Sciatic nerve (tissue), 2 donors: ENCODE data around the gene CHD9. TPM values are rescaled to one million over a fixed set of nuclear protein-coding genes. Genes with fewer than 3 reads are reported as not detected.
"Not testable (repeated sequence)": the region's sequence is repeated elsewhere in the genome, so short reads cannot be mapped to it uniquely, and the experiment has no call there.

Source experiments
- ATAC-seq: fragments of 200-7000 bp; cut with Tn5 transposase; one replicate; pipeline ENCODE4 v1.9.1; 2020; ENCODE audit warnings: mild to moderate bottlenecking, moderate library complexity
- DNase-seq: peaks from one replicate; pipeline ENCODE4 v3.0.0-alpha.2; 2020; ENCODE audit warnings: low spot score
- intact Hi-C: fragments of 100-400 bp; cut with DNase I; formaldehyde crosslinking; loops from one replicate; pipeline ENCODE4 v1.14.2; 2022
- total RNA-seq: library from RNA; stranded (reverse); fragmentation: NEBNext Ultra II Directional; extraction: Animal tissue kit (Norgen Biotek cat#: 25700); gene quantifications from one replicate; pipeline ENCODE4 v1.2.1, GENCODE V29; 2021
- donor health status: DM: no; HTN: no; CAD: no.
- donor health status: DM: no; HTN: no; CAD: no.

Gene CHD9
- total RNA-seq, 1 donor from 2014 or later, result 137 TPM

- intact Hi-C loops, result loop anchor here (5.0 kb wide), 1 partner anchor 150 kb away; no protein-coding TSS in a partner anchor
- ATAC-seq (no peak), DNase-seq (no peak)
These were observed 227.5 kb downstream of the CHD9 start for GRCh38 chr16:53282328-53282727.

- DNase-seq (no peak), ATAC-seq (no peak)
- intact Hi-C loops, result loop anchor here (5.0 kb wide), 1 partner anchor 151 kb away; no protein-coding TSS in a partner anchor
These were observed 228.5 kb downstream of the CHD9 start for GRCh38 chr16:53282975-53283946.

- ATAC-seq (no peak), DNase-seq (no peak)
- intact Hi-C loops, result no loop called here
These were observed 230.4 kb downstream of the CHD9 start for GRCh38 chr16:53285236-53285635.

GRCh38 chr16:53290520-53290919 is 235.7 kb downstream of the CHD9 start:
- DNase-seq (no peak), ATAC-seq (no peak)
- intact Hi-C loops, result no loop called here

GRCh38 chr16:53291757-53292392 is 237.1 kb downstream of the CHD9 start:
- intact Hi-C loops, result no loop called here

GRCh38 chr16:53297477-53297876 is 242.7 kb downstream of the CHD9 start:
- intact Hi-C loops, result no loop called here
- DNase-seq (no peak), ATAC-seq (no peak)

More at GRCh38 chr16:53291757-53292392, 237.1 kb downstream of the CHD9 start:
- DNase-seq (no peak), ATAC-seq (no peak)

GRCh38 chr16:53304334-53304733 is 249.5 kb downstream of the CHD9 start:
- no peak for ATAC-seq
- intact Hi-C loops, result no loop called here
- no peak for DNase-seq

- ATAC-seq (no peak), DNase-seq (no peak)
- intact Hi-C loops, result no loop called here
These were observed 251.0 kb downstream of the CHD9 start for GRCh38 chr16:53305743-53306142.

- no peak for ATAC-seq
- no peak for DNase-seq
- intact Hi-C loops, result no loop called here
These were observed 254.7 kb downstream of the CHD9 start for GRCh38 chr16:53309457-53309856.

GRCh38 chr16:53320992-53321391 is 266.2 kb downstream of the CHD9 start:
- no peak for ATAC-seq
- intact Hi-C loops, result no loop called here
- no peak for DNase-seq

GRCh38 chr16:53323924-53324323 is 269.1 kb downstream of the CHD9 start:
- DNase-seq (no peak), ATAC-seq (no peak)
- intact Hi-C loops, result no loop called here

GRCh38 chr16:53330991-53331390 is 276.2 kb downstream of the CHD9 start:
- ATAC-seq, intact Hi-C loops, DNase-seq: not testable (repeated sequence)

GRCh38 chr16:53334581-53334980 is 279.8 kb downstream of the CHD9 start:
- DNase-seq, result no peak
- no peak for ATAC-seq
- intact Hi-C loops, result no loop called here

- ATAC-seq (no peak), DNase-seq (no peak)
- intact Hi-C loops, result no loop called here
These were observed 282.5 kb downstream of the CHD9 start for GRCh38 chr16:53337294-53337693.

- intact Hi-C loops, result no loop called here
- ATAC-seq, result no peak
These were observed 287.0 kb downstream of the CHD9 start for GRCh38 chr16:53341792-53342191.

GRCh38 chr16:53355064-53355463 is 300.3 kb downstream of the CHD9 start:
- intact Hi-C loops, result no loop called here
- no peak for DNase-seq
- no peak for ATAC-seq

More at GRCh38 chr16:53341792-53342191, 287.0 kb downstream of the CHD9 start:
- DNase-seq, result no peak

- DNase-seq (no peak), ATAC-seq (no peak)
- intact Hi-C loops, result no loop called here
These were observed 301.9 kb downstream of the CHD9 start for GRCh38 chr16:53356478-53357207.

GRCh38 chr16:53357208-53357586 is 302.4 kb downstream of the CHD9 start:
- intact Hi-C loops, result no loop called here
- ATAC-seq, result no peak
- no peak for DNase-seq

- DNase-seq (no peak), ATAC-seq (no peak)
- intact Hi-C loops, result no loop called here
These were observed 303.2 kb downstream of the CHD9 start for GRCh38 chr16:53357955-53358354.
